ENCODE data around the gene DPRX. TPM values are rescaled to one million over a fixed set of nuclear protein-coding genes. Genes with fewer than 3 reads are reported as not detected.

DPRX gene
- total RNA-seq, 1 donor: not detected

DNA sequence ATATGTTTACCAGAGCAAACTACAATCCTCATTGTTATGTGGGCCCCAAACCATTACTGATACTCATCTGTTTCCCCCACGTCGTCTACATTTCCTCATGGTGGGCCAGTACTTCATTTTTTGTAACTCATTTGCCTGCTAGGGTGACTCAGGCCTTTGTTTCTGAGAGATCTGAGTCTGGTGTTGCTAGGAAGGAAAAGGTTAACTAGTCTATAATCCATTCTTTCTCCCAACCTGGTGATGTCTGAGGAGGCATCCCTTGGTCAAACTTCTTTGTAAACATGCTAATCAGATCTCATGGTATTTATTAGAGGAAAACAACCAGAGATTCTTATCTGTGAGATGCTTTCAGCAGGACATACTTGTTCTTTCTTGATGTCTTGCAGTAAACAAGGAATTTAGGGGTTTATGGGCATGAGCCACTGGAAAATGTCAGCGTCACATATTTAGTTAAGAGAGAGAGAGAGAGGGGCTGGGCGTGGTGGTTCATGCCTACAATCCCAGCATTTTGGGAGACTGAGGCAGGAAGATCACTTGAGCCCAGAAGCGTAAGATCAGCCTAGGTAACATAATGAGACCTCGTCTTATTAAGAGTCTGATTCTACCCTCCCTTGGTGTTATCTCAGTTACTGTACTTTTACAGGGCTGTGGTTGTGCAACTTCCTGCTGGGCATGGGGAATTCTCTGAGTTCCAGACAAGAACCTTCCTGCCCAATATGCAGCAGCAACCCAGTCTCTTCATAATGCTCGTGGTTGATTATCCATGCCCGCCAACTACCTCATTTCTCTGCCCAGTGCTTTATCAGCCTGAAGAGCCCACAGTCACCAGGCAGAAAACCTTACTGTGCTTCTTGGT, 9.7 kb upstream of the DPRX start:
- DNase-seq (ENCODE audit: low read depth): peak; percentile 90
- TF ChIP-seq, protein P1, sequence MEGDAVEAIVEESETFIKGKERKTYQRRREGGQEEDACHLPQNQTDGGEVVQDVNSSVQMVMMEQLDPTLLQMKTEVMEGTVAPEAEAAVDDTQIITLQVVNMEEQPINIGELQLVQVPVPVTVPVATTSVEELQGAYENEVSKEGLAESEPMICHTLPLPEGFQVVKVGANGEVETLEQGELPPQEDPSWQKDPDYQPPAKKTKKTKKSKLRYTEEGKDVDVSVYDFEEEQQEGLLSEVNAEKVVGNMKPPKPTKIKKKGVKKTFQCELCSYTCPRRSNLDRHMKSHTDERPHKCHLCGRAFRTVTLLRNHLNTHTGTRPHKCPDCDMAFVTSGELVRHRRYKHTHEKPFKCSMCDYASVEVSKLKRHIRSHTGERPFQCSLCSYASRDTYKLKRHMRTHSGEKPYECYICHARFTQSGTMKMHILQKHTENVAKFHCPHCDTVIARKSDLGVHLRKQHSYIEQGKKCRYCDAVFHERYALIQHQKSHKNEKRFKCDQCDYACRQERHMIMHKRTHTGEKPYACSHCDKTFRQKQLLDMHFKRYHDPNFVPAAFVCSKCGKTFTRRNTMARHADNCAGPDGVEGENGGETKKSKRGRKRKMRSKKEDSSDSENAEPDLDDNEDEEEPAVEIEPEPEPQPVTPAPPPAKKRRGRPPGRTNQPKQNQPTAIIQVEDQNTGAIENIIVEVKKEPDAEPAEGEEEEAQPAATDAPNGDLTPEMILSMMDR (IDR thresholded peaks at IDR 0.05; ENCODE audit: insufficient read depth, low read depth, low read length): no peak
- H3K4me3 ChIP-seq (ENCODE audit: low read depth, low read length): no peak overlapping the region

DNA sequence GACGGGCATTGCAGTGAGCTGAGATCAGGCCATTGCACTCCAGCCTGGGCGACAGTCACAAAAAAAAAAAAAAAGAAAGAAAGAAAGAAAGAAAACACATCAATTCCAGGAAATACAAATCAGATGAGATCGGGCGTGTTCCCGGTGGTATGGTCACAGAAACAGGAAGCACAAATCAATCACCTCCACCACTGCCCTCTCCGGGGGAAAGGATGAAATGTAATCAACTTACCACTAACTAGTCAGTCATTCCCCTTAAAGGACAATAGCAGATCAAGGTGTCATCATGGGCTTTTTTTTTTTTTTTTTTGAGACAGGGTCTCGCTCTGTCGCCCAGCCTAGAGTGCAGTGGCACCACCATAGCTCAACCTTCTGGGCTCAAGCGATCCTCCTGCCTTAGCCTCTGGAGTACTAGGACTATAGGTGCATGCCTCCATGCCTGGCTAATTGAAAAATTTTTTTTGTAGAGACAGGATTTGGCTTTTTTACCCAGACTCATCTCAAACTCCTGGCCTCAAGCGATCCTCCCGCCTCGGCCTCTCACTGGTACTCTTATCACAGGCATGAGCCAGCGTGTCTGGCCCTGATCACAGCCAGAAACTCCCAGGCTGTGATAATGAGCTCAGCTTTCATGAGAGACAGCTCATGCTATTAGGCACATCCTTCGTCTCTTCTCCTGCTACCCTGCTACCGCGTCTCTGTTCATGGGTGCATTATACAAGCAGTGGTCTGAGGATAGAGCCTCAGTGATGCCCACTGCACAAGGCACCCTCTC, 6.8 kb upstream of the DPRX start:
- no peak overlapping the region for H3K4me3 ChIP-seq (ENCODE audit: low read depth, low read length)
- DNase-seq (ENCODE audit: low read depth): peak; percentile 43
- TF ChIP-seq, protein P1 (IDR thresholded peaks at IDR 0.05; ENCODE audit: insufficient read depth, low read depth, low read length): no peak

DNA sequence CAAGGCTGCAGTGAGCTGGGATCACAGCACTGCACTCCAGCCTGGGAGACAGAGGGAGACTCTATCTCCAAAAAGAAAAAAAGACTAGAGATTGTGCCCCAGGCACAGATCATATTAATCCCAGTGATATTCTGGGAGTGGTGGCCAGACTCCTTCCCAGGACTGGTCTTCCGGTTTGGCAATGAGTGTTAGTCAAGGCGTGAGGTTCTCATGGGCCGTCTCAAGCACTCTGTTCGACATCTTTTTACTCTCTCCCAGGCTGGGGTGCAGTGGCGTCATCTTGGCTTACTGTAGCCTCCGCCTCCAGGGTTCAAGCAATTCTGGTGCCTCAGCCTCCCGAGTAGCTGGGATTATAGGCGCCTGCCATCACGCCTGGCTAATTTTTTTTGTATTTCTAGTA, 5.3 kb upstream of the DPRX start:
- DNase-seq (ENCODE audit: low read depth): peak; percentile 81
- H3K4me3 ChIP-seq (ENCODE audit: low read depth, low read length): no peak overlapping the region
- TF ChIP-seq, protein P1 (IDR thresholded peaks at IDR 0.05; ENCODE audit: insufficient read depth, low read depth, low read length): no peak

DNA sequence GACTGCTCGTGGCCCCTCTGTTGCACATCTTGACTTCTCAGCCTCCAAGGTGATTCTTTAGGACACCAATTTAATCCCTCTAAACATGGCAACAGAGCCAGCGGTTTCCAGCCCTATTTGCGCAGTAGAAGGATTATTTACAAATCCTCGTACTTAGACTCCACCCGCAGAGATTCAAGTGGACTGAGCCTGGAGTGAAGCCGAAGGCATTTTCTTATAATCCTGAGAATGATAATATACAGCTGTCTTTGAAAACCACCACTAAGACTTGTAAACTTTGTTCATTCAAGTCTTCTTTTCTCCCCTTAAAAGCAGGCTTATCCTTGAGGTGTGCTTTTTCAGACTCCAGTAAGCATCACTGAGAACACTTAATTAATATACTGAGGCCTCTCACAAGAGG, 4.8 kb upstream of the DPRX start:
- DNase-seq (ENCODE audit: low read depth): peak; percentile 91
- no peak overlapping the region for H3K4me3 ChIP-seq (ENCODE audit: low read depth, low read length)
- TF ChIP-seq, protein P1 (IDR thresholded peaks at IDR 0.05; ENCODE audit: insufficient read depth, low read depth, low read length): no peak

DNA sequence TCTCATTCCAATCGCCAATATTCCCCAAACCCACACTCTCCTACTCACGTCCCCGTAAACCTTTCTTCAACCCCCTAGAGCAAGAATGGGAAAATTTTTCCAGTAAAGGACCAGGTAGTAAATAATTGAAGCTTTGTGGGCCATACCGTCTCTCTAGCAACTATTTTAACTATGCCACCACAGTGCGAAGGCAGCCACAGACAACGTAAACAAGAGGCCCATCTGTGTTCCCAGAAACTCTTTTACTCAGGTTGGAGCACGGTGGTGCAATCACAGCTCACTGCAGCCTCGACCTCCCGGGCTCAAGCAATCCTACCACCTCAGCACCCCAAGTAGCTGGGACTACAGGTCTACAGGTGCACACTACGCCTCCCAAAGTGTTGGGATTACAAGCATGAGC, 3.0 kb downstream of the DPRX start:
- no peak overlapping the region for H3K4me3 ChIP-seq (ENCODE audit: low read depth, low read length)
- DNase-seq (ENCODE audit: low read depth): peak; percentile 86
- TF ChIP-seq, protein P1 (IDR thresholded peaks at IDR 0.05; ENCODE audit: insufficient read depth, low read depth, low read length): no peak

DNA sequence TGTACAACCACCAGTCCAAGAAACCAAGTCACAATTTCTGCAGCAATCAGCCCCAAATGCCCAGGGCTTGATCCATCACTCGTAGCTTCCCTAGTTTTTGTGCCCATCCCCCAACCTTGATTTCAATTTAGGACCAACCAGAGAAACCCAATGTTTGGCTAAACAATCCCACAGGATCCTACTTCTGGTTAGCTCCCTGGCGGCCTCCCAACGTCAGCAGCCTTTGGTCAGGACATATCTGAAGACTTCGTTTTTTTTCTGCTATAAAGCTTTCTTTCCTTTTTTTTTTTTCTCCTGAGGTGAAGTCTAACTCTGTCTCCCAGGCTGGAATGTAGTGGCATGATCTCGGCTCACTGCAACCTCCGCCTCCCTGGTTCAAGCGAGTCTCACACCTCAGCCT, 7.7 kb downstream of the DPRX start:
- TF ChIP-seq, protein P1 (IDR thresholded peaks at IDR 0.05; ENCODE audit: insufficient read depth, low read depth, low read length): no peak
- no peak overlapping the region for H3K4me3 ChIP-seq (ENCODE audit: low read depth, low read length)
- DNase-seq (ENCODE audit: low read depth): peak; percentile 91

All from fibroblast of villous mesenchyme (primary cell).